HG03103 (cell line): ENCODE results near the gene TLR9.

Experiments used
- ATAC-seq: cut with Tn5 transposase; IDR thresholded peaks from one replicate; pipeline ENCODE4 v1.9.1; 2021; ENCODE audit warnings: low read depth; ENCODE audit not compliant: unreplicated experiment

Gene TLR9

DNA sequence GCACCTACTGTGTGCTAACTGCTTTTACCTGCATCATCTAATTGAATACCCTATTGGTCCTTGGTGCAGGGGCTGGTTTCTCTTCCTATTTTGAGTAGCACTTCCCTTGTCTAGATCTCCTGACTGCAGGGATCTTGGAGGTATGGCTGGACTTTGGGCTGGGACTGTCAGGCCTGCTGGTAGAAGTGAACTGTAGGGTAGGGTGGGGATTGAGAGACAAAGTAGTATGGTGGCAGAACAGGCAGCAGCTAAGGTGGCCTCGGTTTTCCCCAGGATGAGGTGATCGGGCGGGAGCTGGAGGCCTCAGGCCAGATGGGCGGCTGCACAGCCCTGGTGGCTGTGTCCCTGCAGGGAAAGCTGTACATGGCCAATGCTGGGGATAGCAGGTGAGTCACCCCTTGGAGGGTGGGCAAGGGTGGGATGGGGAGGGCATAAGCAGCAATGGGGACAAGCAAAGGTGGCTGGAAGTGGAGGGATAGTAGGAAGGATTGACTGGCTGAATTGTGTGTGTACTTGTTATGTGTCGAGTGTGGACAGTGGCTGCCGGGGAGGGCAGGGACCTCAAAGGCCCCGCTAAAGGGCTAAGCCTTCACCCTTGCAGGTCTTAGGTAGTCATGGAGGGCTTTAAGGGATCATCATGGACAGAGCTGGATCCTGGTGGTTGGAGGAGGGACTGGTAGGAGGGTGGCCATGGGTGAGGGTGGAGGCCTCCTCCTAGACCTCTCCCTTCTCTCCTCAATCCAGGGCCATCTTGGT is 22.1 kb upstream of the TLR9 start:
- no peak for ATAC-seq

DNA sequence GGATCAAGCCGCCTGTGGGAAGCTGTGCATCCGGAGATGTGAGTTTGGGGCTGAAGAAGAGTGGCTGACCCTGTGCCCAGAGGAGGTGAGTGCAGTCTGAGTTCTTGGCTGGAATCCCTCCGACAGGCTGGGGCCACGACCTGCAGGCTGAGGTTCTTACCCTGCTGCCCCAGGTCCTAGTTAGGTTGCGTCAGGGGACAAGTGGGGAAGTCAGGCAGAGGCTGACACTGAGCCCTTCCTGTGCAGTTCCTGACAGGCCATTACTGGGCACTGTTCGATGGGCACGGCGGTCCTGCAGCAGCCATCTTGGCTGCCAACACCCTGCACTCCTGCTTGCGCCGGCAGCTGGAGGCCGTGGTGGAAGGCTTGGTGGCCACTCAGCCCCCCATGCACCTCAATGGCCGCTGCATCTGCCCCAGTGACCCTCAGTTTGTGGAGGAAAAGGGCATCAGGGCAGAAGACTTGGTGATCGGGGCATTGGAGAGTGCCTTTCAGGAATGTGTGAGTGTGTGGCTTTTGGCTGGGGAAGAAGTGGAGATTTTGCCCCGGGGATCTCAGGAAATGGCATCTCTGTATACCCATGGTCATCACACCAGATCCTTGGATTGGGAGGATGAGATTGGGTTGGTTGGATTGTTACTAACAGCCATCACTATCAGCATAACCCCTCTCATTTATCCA is 21.4 kb upstream of the TLR9 start:
- no peak for ATAC-seq

DNA sequence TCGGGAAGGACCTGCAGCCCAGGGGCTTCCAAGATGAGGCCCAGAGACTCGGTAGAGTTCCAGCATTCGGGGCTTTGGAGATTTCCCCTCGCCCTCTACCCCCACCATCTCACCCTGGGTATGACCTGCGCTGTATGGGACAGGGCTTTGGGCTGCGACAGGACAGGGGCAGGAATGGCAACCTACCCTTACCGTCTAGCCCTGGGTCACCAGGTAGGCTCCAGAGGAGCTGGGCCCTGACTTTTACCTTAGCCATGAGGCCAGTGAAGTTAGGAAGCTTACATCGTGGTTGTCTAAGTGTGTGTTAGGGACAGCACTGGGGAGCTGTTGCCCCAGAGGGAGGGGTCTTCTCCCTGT is 20.8 kb upstream of the TLR9 start:
- ATAC-seq, result no peak

DNA sequence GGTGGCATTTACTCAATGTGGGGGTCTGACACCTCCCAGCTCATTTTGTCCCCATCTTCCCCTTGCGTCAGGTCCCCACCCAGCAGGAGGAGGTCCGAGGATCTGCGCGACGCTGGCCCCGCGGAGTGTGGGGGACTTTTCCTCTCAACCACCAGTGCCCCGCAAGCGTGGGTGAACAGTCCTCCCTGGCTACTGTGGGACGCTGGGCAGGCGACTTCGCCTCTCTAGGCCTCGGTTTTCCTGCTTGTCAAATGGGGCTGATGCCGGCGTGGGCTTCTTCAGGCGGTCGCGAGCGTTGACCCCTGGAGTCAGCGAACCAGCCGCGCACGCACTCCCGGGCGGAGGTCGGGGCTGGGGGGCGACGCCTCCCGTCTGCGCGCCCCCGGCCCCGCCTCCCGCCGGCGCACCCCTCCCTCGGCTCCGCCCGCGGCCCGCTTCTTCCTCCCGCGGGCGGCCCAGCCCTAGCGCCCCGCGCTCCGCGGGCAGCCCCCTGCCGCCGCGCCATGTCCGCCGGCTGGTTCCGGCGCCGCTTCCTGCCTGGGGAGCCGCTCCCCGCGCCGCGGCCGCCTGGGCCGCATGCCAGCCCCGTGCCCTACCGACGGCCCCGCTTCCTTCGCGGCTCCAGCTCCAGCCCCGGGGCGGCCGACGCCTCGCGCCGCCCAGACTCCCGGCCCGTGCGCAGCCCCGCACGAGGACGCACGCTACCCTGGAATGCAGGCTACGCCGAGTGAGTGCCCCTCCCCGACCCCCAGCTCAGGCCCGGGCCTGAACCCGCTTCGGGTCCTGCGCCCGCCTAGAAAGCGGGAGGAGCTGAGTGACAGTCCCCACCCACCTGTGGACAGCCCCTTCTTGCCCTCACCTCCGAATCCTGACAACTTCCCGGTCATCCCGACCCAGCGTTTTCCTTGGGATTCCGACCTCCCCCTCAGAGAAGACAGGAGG is 20.1 kb upstream of the TLR9 start, which contains the start of gene PPM1M:
Gene PPM1M, plus strand, starts transcription at position 438 of the 942 bp plus-strand sequence. Its CDS starts 66 bp downstream, at position 504.
- no peak for ATAC-seq

DNA sequence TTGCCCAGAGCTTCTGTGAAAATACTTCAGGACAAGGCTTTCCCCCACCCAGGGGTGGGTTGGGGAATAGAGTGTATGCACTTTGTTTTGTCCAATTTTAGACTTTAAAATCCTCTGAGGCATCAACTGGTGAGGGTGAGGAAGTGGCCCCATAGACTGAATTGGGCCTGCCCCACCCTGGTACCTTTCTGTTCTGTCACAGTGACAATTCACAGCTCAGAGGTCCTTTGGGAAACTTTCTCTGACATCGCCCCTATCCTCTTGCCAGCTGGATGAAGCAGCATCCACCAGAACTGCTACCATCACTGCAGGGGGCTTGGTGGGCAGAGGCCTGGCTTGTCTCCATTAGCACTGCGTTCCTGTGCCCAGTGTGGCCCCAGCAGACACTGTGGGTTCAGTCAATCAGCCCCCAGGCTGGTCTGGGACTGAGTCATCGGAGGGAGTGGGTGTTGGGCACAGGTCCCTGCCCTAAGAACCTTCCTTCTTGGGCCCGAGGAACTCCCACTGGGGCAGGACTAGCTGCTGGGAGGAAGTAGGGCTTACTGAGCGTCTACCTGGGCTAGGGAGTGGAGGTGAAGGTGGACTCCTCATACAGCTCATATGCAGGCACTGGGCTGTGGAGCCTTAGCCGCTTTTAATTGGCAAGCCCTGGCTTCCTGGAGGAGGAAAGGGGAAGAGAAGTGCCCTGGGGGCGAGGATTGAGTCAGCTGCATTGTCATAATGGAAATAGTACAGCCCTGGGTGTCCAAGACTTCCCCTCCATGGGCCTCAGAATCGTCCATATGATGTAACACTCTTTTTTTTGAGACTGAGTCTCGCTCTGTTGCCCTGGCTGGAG is 18.6 kb upstream of the TLR9 start:
- no peak for ATAC-seq

DNA sequence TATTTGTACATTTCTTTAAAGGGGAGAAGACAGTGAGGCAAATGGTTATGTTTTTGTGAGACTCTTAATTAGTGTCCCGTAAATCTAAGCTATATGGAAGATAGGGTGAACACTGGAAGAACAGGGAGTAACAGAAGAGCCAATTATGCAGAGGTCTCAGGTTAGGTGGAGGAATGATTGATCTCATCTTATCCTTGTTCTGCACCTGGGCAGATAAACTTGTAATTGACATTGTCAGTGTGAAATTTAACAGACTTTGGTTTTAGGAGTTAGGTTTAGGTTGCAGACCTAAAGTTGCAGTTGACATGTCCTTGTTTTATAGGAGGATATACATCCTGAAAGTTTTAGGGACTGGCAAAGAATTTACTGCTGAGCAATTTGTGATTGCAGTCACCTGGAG is 16.6 kb upstream of the TLR9 start:
- ATAC-seq, result no peak

DNA sequence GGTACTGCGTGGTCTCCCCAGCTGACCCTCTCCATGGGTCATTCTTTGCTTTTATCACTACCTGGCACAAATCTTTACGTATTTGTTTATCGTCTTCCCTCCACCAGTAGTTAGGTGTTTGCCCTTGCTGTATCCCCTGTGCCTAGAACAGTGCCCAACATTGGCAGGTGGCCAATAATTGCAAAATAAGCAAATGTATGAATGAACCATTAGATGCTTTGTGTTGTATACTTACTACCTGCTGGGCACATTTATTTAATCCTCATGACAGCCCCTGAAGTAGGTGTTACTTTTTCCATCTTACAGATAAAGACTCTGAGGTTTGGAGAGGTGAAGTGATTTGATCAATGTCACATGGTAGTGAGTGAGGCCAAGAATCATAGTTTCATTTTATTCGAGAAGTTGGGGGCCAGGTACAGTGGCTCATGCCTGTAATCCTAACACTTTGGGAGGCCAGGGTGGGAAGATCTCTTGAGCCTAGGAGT is 15.5 kb upstream of the TLR9 start:
- ATAC-seq, result no peak

DNA sequence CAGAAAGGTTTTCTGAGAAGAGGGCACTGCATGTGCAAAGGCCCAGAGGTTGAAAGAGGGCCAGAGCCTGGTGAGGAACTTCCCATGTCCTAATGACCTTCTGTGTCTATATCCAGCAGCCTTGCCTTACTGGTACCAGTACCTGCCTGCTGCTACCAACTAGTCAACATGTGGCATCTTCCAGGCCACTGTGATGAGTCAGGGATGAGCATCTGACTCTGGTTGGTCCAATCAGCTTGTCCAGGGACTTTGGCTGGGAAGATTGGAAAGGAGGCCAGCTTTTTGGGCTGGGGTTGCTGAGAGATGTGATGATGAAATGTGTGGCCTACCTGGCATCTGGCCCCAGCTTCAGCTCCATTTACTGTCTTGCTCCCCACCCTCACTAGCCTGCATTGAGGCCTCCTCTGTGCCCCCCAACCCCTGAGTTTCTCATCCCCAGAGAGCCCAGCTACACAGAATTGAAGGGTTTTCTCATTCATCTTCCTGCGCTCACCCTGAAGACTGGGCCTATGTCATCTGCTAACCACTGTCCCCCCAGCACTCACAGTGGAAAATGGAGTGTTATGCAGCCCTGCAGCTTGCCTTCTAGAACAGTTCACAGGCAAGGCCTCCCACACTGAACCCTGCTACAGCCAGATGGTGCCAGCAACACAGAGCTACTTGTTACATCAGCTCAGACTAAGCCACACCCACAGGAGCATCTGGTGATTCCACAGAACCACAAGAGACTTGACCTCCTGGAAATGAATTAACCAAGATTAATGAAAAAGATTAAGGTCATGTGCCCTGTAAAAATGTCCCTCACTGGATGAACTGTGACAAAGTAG is 14.8 kb upstream of the TLR9 start:
- no peak for ATAC-seq

DNA sequence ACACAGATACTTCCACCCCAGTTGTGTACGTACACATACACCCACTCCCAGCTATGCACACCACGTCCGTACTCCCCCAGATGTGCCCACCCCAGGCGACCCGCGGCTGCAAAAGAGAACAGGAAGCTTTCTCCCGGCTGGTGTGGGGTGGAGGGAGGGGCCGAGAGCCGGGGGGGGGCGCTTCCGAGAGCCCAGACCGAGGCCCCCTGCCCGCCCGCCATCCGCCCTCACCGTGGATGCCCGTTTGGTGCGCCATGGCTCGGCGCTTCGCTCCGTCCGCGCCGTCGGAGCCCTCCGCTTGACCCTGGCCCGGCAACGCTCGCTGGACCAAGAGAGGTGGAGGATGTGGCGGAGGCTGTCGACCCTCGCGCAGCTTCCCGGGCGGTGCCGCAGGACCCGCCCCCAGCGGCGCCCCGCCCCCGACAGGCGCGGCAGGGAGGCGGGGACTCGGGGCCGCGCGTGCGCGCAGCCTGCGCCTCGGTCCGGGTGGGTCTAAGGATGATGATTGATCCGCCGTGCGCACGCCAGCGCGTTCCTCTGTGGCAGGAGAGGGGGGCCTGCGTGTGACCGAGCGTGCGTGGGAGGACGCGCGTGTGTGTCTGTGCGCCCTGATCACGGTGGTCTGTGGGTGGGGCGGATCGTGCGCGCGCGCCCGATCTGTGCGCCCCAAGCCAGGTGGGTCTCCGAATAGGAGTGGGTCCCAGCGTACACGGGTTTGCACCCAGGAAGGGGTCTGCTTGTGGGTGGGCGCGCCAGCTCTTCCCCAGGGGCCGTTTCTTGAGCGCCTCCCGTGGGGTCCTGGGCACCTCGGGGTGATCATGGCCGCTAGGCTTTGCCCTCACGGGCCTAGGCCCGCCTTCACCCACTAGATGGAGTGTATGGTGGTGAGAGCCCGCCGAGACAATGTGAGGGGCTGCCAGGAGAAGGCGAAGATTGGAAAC is 13.6 kb upstream of the TLR9 start, which contains the start of gene TWF2:
Gene TWF2, minus strand, starts transcription at position 398 of the 941 bp plus-strand sequence. Its CDS starts 142 bp downstream, at position 256.
- peak; percentile 50 for ATAC-seq

DNA sequence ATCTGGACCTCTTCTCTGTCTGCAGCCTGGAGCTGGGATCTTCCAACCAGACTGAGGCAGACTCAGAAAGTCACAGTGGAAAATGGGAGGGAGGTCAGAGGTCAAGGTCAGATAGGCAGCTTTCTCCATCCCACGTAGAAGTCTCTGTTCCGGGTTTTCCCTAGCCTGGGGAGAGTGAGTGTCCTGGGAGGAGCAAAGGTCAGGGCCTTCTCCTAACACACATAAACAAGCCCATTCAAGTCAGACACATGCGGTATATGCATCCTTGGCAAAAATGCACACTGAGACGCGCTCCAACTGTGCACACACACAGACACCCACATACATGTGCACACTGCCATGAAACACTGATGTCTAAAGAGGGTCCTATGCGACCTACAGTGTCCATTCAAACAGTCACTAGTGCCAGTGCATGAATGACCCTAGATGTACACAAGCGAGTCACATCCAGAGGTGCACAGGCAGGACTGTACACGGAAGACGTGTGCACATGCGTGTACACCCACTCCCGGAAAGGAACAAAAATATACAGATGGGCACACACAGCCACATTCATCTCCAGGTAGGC is 12.8 kb upstream of the TLR9 start:
- ATAC-seq, result no peak

DNA sequence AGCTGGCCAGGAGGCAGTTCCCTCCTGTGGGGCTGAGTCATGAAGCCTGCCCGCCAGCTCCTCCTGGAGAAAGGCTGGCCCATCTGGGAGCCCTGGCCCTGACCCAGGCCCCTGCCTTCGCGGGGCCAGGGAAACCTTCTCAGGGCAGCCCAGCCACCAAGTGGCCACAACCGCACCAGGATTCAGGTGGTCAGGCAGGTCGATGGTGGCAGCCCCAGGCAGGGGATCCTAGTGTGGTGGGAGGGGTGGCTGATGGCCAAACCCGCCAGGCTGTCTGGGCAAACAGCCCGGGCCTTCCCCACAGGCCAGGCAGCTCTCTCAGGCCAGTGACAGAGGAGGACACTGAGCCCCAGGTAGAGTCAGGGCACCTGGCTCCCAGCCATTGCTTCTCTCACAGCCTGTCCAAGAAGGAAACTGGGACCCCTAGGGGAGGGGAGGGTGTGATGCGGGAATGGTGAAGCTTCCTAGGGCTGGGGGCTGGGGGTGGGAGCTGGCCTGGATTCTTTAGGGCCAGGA is 12.3 kb upstream of the TLR9 start:
- no peak for ATAC-seq

DNA sequence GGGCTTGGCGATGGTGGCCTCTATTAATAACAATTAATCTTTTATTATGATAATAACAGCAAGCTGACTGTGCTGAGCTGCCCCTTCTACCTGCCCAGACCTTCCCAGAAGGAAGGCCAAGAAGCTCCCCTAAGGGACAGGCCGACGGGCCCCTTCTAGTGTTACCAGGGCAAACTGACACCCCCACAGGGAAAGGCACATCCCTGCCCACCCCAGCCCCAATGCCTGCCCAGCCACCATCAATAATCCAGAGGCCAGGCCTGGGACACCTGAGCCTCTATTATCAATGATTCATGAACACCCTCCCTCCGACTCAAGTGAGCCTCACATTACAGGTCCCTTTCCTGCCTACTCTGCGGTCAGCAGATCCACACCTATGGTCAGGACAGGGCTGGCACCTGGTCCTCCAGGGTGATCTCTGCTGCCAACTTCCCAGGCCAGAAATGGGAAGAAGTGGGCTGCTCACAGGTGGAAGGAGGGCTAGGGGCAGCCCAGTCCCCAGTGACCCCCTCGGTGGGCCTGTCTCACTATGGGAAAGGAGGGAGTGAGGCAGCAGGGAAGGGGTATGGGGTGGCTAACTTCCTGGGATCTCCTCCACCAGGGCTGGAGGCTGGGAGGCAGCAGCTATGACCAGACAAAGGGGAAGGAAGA is 11.7 kb upstream of the TLR9 start:
- ATAC-seq, result no peak

DNA sequence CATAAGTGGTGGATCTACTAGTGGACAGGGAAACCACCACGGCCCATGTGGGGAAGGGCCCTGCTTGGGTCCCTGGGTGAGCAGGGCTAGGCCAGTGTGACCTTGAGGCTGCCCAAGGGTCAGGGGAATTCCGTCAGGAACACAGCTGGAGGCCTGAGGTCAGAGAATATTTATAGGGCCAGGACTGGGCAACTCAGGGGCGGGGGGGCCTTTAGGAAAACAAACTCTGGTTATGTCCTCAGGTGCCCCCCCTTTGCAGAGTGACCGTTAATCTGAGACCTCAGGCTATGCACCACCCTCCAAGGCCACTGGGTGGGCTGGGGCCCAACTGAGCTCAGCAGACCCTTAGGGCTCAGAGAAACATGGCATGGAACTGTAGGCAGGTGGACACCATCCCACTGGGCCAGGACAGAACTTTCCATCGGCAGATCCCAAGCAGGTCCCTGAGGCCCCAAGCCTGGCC is 11.0 kb upstream of the TLR9 start:
- ATAC-seq, result no peak

DNA sequence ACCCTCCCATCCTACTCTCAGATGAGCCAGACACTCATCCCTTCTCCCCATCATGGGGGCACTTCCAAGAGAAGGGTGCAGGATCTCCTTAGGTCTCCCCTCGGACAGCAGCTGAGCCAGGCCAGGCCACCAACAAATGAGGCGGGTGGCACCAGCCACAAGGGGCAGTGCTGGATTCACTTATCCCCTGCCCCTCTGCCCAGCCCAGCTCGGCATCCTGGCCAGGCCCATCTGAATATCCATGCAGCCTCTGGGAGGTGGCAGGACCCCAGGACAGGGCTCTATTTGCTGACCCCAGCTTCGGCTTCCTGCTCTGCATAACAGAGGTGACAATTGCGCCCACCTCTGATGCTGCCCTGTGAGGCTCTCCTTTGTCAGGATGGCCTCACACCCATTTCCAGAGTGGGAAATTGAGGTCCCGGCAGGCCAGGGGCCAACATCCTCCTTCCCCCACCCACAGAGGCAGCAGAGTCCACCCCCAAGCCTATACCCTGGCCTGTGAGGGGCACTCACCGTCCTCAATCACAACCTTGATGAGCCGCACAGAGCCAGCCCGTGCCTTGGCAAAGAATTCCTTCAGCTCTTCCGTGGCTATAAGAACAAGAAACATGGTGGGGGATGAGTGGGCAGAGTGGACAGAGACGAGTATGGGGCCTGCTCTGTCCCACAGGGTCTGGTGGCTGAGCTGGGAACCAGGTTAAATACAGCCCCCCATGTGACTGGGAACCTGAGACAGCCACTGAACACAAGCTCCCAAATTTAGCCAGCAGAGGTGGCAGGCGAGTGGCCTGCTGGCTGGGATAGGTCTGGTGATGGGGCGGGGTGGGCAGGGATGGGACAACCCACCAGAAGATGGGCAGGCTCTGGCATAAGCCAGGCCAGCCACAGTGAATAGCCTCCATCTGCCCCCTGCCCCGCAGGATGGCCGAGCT is 9.3 kb upstream of the TLR9 start:
- ATAC-seq, result no peak

DNA sequence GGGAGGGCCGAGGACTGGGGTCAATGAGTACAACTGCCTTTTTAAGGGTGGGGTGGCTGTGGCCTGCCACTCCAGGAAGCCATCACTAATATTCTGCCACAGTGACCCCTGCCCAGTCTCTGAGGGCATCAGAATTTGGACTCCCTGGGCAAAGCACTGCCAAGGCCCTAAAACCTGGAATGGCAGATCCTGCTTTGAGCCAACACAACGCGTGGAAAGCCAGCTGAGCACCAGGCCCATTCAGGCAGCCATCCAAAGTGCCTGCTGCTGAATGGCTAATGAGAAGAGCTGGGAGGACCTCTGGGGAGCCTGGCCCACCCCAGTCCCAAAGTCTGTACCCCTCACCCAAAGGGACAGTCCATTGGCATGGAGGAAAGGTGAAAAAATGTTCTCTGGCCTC is 8.5 kb upstream of the TLR9 start:
- ATAC-seq, result no peak

DNA sequence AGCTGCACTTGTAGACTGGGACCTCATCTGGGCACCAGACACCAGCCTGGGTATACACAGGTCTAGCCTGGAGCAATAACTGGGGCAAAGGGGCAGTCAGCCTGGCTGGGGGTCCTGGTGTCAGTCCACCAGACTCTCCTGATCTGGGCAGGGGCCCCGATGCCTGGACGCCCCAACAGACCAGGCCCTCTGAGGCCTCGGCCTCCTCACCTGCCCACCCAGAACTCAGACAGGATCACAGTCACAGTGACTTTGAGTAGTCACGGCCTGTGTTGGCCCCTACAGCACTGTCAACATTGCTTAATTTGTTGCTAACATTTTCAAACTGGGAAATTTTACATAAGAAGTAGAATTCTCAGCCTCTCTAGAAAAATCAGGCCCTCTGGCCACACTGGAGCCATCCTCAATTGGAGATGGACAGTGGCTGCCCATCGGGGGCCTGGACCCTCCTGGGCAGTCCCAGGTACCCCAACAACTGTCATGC is 7.7 kb upstream of the TLR9 start:
- no peak for ATAC-seq
